Measurements from ENCODE around the gene PRR9. TPM values are rescaled to one million over a fixed set of nuclear protein-coding genes. Genes with fewer than 3 reads are reported as not detected.

The PRR9 gene
- total and polyA plus RNA-seq, 2 donors (not counting 1 experiment from before 2014, with no cell fraction given) = not detected

DNA sequence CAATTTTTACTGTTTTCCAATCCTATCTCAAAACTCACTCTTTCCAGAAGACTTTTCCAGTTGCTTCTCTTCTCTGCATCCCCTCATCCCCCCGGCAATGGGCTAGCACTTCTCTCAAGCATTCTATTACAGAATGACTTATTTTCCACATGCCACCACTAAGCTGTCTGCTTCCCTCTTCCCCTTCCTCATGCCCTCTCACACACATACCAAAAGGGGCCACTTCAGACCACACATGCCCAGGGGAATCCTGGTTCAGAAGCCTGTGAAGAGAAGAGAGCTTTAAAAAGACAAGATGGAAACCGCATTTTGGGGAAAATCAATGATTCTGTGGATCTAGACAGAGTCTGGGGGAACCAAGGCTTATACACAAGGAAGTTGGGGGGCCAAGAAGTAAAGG, 33.7 kb downstream of the PRR9 start:
- H3K4me3 ChIP-seq (replicated peaks in 1 of 4; ENCODE audit: control extremely low read depth in 1 of 4, insufficient read depth in 1 of 4, low read depth in 3 of 4, low read length in 4 of 4) = no peak overlapping the region
- no peaks in the 10 kb centered on the region for H3K9me3 ChIP-seq (ENCODE audit: control insufficient read depth, insufficient read depth, low read depth, low read length)
- no peaks in the 10 kb centered on the region for H3K79me2 ChIP-seq (ENCODE audit: control insufficient read depth, insufficient read depth, low read length)
- no peaks in the 10 kb centered on the region for H4K20me1 ChIP-seq (ENCODE audit: control insufficient read depth, extremely low read depth, insufficient read depth, low read length)
- H2AFZ ChIP-seq (ENCODE audit: low read length) = no peak overlapping the region
- no peaks in the 10 kb centered on the region for H3K36me3 ChIP-seq (ENCODE audit: control insufficient read depth, insufficient read depth, low read length)
- no peak overlapping the region for H3K4me2 ChIP-seq (ENCODE audit: extremely low read depth, insufficient read depth, low read length)
- H3K4me1 ChIP-seq (ENCODE audit: control insufficient read depth, extremely low read depth, insufficient read depth, low read length) = no peaks in the 10 kb centered on the region
- H3K27ac ChIP-seq (ENCODE audit: insufficient read depth, low read length) = no peak overlapping the region
- H3K27me3 ChIP-seq (ENCODE audit: control insufficient read depth, insufficient read depth, low read length) = no peaks in the 10 kb centered on the region
- no peak for DNase-seq (ENCODE audit: low read depth in 2 of 2)
- H3K9ac ChIP-seq (ENCODE audit: insufficient read depth, low read length) = no peak overlapping the region
- TF ChIP-seq, protein P1, sequence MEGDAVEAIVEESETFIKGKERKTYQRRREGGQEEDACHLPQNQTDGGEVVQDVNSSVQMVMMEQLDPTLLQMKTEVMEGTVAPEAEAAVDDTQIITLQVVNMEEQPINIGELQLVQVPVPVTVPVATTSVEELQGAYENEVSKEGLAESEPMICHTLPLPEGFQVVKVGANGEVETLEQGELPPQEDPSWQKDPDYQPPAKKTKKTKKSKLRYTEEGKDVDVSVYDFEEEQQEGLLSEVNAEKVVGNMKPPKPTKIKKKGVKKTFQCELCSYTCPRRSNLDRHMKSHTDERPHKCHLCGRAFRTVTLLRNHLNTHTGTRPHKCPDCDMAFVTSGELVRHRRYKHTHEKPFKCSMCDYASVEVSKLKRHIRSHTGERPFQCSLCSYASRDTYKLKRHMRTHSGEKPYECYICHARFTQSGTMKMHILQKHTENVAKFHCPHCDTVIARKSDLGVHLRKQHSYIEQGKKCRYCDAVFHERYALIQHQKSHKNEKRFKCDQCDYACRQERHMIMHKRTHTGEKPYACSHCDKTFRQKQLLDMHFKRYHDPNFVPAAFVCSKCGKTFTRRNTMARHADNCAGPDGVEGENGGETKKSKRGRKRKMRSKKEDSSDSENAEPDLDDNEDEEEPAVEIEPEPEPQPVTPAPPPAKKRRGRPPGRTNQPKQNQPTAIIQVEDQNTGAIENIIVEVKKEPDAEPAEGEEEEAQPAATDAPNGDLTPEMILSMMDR (conservative IDR thresholded peaks at IDR 0.05 in 1 of 2, IDR thresholded peaks at IDR 0.05 in 1 of 2; ENCODE audit: low read depth in 1 of 2, low read length in 2 of 2) = no peak
- TF ChIP-seq EZH2 (IDR thresholded peaks at IDR 0.05; ENCODE audit: low read length, missing control alignments) = no peak

DNA sequence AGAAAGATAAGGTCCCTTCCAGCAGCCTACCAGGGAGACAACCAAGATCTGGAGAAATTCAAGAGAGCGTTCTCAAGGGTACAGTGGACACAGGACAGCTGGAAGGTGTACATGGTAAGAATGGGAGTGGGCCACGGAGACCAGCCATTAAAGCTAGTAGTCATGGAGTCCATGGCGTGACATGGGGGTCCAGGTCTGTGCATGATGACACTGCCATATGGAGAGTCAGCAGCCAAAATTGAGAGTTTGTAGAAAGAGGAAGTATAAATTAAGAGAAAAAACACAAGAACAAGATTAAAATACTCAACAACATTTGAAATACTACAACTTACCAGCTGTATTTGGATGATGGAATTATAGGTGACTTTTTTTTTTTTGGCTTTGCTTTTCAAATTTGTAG, 34.2 kb downstream of the PRR9 start:
- DNase-seq (ENCODE audit: low read depth in 2 of 2) = no peak
- TF ChIP-seq, protein P1 (conservative IDR thresholded peaks at IDR 0.05 in 1 of 2, IDR thresholded peaks at IDR 0.05 in 1 of 2; ENCODE audit: low read depth in 1 of 2, low read length in 2 of 2) = no peak
- no peak for TF ChIP-seq EZH2 (IDR thresholded peaks at IDR 0.05; ENCODE audit: low read length, missing control alignments)
- Histone ChIP-seq H3K27me3 (ENCODE audit: control insufficient read depth, insufficient read depth, low read length) (no peaks in the 10 kb centered on the region), H3K9ac (ENCODE audit: insufficient read depth, low read length) (no peak overlapping the region), H3K36me3 (ENCODE audit: control insufficient read depth, insufficient read depth, low read length) (no peaks in the 10 kb centered on the region), H3K4me1 (ENCODE audit: control insufficient read depth, extremely low read depth, insufficient read depth, low read length) (no peaks in the 10 kb centered on the region), H4K20me1 (ENCODE audit: control insufficient read depth, extremely low read depth, insufficient read depth, low read length) (no peaks in the 10 kb centered on the region), H2AFZ (ENCODE audit: low read length) (no peak overlapping the region), H3K27ac (ENCODE audit: insufficient read depth, low read length) (no peak overlapping the region), H3K4me3 (replicated peaks in 1 of 4; ENCODE audit: control extremely low read depth in 1 of 4, insufficient read depth in 1 of 4, low read depth in 3 of 4, low read length in 4 of 4) (no peak overlapping the region), H3K9me3 (ENCODE audit: control insufficient read depth, insufficient read depth, low read depth, low read length) (no peaks in the 10 kb centered on the region), H3K79me2 (ENCODE audit: control insufficient read depth, insufficient read depth, low read length) (no peaks in the 10 kb centered on the region), H3K4me2 (ENCODE audit: extremely low read depth, insufficient read depth, low read length) (no peak overlapping the region)

DNA sequence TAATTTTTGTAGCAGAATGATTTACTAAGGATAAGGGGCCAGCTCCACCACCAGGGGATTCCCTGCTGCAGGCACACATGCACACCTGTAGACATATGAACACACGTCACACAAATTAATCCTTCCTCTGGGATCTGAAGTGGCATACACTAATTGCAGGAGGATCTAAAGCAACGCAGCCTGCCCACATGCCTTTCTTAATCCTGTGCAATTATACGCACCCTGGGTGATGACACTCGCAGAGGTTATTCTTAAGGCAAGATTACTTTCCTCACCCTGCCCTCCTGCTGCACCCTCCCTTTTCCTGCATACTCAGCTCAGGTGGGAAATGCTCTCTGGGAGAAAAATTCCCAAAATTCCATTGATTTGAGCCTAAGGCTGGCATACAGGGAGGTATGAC, 34.6 kb downstream of the PRR9 start:
- no peaks in the 10 kb centered on the region for H4K20me1 ChIP-seq (ENCODE audit: control insufficient read depth, extremely low read depth, insufficient read depth, low read length)
- no peak for DNase-seq (ENCODE audit: low read depth in 2 of 2)
- H3K27ac ChIP-seq (ENCODE audit: insufficient read depth, low read length) = no peak overlapping the region
- H3K4me2 ChIP-seq (ENCODE audit: extremely low read depth, insufficient read depth, low read length) = no peak overlapping the region
- H3K36me3 ChIP-seq (ENCODE audit: control insufficient read depth, insufficient read depth, low read length) = no peaks in the 10 kb centered on the region
- H2AFZ ChIP-seq (ENCODE audit: low read length) = no peak overlapping the region
- H3K4me3 ChIP-seq (replicated peaks in 1 of 4; ENCODE audit: control extremely low read depth in 1 of 4, insufficient read depth in 1 of 4, low read depth in 3 of 4, low read length in 4 of 4) = no peak overlapping the region
- no peak overlapping the region for H3K9ac ChIP-seq (ENCODE audit: insufficient read depth, low read length)
- no peaks in the 10 kb centered on the region for H3K27me3 ChIP-seq (ENCODE audit: control insufficient read depth, insufficient read depth, low read length)
- no peaks in the 10 kb centered on the region for H3K79me2 ChIP-seq (ENCODE audit: control insufficient read depth, insufficient read depth, low read length)
- H3K9me3 ChIP-seq (ENCODE audit: control insufficient read depth, insufficient read depth, low read depth, low read length) = no peaks in the 10 kb centered on the region
- no peaks in the 10 kb centered on the region for H3K4me1 ChIP-seq (ENCODE audit: control insufficient read depth, extremely low read depth, insufficient read depth, low read length)
- no peak for TF ChIP-seq EZH2 (IDR thresholded peaks at IDR 0.05; ENCODE audit: low read length, missing control alignments)
- TF ChIP-seq, protein P1 (conservative IDR thresholded peaks at IDR 0.05 in 1 of 2, IDR thresholded peaks at IDR 0.05 in 1 of 2; ENCODE audit: low read depth in 1 of 2, low read length in 2 of 2) = no peak

Measured in fibroblast of lung (primary cell).